ENCODE data around the gene AFF3.

The AFF3 gene

GRCh38 chr2:99728166-99728565, 414.2 kb downstream of the AFF3 start:
- H3K4me3 ChIP-seq (ENCODE audit: low read length), result no peak overlapping the region
- no peak for DNase-seq (ENCODE audit: low read depth, low spot score)

DNA sequence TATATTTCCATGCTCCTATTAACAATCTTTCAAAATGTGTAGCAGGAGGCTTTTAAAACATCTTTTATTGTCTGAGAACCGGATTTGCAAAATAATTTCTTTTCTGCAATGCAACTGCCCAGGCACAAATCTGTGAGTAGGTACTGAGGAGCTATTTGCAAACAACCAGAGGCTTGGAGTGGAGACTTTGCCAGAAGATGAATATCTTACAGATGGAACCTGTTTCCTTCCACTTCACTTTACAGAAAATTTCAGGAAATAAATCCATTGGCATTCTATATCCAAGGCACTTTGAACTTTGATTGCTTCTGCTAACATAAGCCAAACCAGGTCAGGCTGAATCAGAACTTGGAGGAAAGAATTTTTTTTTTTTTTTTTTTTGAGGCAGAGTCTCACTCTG, 415.2 kb downstream of the AFF3 start:
- no peak for DNase-seq (ENCODE audit: low read depth, low spot score)
- no peak overlapping the region for H3K4me3 ChIP-seq (ENCODE audit: low read length)

DNA sequence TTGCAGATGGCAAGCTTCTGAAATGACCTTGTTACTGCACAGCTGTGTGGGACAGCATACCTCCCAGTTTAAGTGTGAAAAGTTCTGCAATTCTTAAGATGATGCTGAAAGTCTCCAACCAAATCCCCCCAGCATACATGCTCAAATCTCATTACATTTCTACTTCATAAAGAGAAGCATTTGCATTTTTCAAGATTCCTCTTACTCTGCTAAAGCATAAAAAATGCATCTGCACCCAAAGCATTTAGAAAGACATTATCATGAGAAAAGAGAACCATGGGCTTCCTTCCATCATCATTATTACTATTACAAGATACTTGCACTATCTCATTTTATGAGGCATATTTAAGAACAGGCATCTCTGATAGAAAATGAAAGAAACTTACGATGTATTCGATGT, 415.7 kb downstream of the AFF3 start:
- DNase-seq (ENCODE audit: low read depth, low spot score), result no peak
- no peak overlapping the region for H3K4me3 ChIP-seq (ENCODE audit: low read length)

- no peak overlapping the region for H3K4me3 ChIP-seq (ENCODE audit: low read length)
- DNase-seq (ENCODE audit: low read depth, low spot score), result no peak
Measured at GRCh38 chr2:99725820-99726219, 416.6 kb downstream of the AFF3 start.

DNA sequence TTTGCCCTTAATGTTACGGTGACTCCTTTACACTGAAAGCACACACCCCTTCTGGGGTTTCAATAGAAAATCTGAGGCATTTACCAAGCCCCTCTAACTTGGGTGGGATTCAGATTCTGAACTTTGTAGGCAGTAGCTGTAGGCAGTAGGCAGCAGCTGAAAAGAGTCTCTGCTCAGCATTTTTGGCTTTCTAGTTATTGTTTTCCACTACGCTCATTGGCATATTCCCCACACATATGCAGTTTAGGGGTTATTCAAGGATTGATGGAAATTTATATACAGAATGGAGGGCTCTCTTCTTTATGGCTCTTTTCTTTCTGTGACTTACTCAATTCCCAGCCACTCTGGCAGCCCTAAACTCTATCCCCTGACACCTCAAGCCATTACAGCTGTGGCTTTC, 419.9 kb downstream of the AFF3 start:
- no peak overlapping the region for H3K4me3 ChIP-seq (ENCODE audit: low read length)
- DNase-seq (ENCODE audit: low read depth, low spot score), result no peak

- no peak overlapping the region for H3K4me3 ChIP-seq (ENCODE audit: low read length)
- DNase-seq (ENCODE audit: low read depth, low spot score), result no peak
Measured at GRCh38 chr2:99719102-99719501, 423.3 kb downstream of the AFF3 start.

- no peak for DNase-seq (ENCODE audit: low read depth, low spot score)
- no peak overlapping the region for H3K4me3 ChIP-seq (ENCODE audit: low read length)
Measured at GRCh38 chr2:99715956-99716355, 426.4 kb downstream of the AFF3 start.

GRCh38 chr2:99714349-99714748, 428.0 kb downstream of the AFF3 start:
- no peak overlapping the region for H3K4me3 ChIP-seq (ENCODE audit: low read length)
- DNase-seq (ENCODE audit: low read depth, low spot score), result no peak

DNA sequence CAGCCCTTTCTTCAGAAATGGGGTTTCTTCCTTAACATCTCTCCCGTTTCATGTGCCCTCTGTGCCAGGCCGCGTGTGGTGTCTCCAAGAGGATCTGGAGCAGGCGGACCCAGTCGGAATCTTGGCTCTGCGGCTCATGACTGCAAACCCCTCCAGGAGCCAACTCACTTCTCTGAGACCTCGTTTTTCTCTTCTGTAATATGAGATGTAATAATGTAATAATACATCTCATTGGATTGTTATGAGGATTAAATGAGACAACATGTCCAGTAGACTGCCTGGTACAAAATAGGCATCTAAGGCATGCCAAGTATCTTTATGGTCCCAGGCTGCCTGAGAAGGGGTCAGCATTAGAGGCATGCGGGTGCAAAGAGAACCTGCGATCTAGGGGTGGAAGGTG, 431.2 kb downstream of the AFF3 start:
- no peak for DNase-seq (ENCODE audit: low read depth, low spot score)
- no peak overlapping the region for H3K4me3 ChIP-seq (ENCODE audit: low read length)

- no peak for DNase-seq (ENCODE audit: low read depth, low spot score)
- no peak overlapping the region for H3K4me3 ChIP-seq (ENCODE audit: low read length)
Measured at GRCh38 chr2:99710721-99711120, 431.7 kb downstream of the AFF3 start.

DNA sequence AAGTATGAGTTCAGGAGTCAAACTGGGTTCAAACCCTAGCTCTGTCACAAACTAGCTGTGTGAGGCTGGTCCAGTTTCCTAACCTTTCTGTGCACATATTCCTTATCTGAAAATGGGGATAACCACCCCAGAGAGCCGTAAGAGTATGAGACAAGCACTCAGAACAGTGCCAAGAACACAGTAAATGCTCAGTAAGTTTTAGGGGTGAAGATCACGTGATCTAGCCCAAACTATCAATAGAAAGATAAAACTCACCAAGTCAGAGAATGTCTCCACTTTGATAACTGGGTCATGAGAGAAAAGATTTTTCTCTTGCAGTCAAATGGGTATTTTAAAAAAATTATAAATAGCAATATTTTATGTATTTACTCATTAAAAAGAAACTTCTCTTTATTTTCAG, 433.2 kb downstream of the AFF3 start:
- DNase-seq (ENCODE audit: low read depth, low spot score), result no peak
- no peak overlapping the region for H3K4me3 ChIP-seq (ENCODE audit: low read length)

- no peak overlapping the region for H3K4me3 ChIP-seq (ENCODE audit: low read length)
- no peak for DNase-seq (ENCODE audit: low read depth, low spot score)
Measured at GRCh38 chr2:99708231-99708630, 434.2 kb downstream of the AFF3 start.

GRCh38 chr2:99707592-99707991, 434.8 kb downstream of the AFF3 start:
- no peak for DNase-seq (ENCODE audit: low read depth, low spot score)
- H3K4me3 ChIP-seq (ENCODE audit: low read length), result no peak overlapping the region

GRCh38 chr2:99706735-99707134, 435.7 kb downstream of the AFF3 start:
- no peak for DNase-seq (ENCODE audit: low read depth, low spot score)
- no peak overlapping the region for H3K4me3 ChIP-seq (ENCODE audit: low read length)

- no peak overlapping the region for H3K4me3 ChIP-seq (ENCODE audit: low read length)
- DNase-seq (ENCODE audit: low read depth, low spot score), result peak; percentile 72
Measured at GRCh38 chr2:99701503-99701902, 440.9 kb downstream of the AFF3 start.

DNA sequence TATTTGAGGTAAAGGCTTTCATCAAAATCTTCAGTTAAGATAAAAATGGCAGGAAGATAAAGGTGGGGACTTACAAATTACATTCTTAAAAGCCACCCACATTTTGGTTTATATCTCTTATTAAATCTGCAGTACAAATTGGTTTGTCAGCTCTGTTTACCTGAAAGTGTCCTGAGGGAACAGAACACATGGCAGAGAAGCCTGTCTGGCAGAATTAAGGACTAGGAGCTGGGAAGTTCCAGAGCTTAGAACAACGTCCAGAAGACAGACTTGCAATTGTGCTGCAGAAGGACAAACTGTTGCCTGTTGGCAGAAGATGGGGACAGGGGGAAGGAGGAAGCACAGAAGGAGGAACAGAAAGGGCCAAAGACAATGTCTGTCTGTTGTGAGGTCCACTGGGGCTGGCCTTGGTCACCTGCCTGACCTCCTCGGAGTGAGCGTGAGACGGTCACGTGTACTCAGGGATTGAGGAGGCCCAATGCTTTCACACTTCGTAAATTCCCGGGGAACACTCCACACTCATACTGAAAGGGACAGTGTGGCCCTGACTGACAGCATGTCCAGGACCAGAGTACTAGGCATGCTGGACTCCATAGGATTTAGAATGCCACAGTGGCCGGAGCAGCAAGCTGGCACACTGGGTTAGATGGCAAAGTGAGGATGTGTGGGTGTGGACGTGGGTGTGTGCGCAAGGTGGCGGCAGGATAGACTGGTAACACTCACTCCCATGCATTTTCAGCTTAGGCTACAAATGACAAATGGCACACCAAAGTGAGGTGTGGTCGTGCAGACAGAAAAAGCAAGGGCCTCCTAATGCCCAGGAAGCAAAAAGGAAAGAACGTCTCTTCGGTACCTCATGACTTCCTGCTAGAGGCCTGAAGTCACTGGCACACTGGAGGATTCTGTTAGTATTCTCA, 441.6 kb downstream of the AFF3 start:
- no peak overlapping the region for H3K4me3 ChIP-seq (ENCODE audit: low read length)
- no peak for DNase-seq (ENCODE audit: low read depth, low spot score)

- no peak overlapping the region for H3K4me3 ChIP-seq (ENCODE audit: low read length)
- DNase-seq (ENCODE audit: low read depth, low spot score), result no peak
Measured at GRCh38 chr2:99698896-99699295, 443.5 kb downstream of the AFF3 start.

DNA sequence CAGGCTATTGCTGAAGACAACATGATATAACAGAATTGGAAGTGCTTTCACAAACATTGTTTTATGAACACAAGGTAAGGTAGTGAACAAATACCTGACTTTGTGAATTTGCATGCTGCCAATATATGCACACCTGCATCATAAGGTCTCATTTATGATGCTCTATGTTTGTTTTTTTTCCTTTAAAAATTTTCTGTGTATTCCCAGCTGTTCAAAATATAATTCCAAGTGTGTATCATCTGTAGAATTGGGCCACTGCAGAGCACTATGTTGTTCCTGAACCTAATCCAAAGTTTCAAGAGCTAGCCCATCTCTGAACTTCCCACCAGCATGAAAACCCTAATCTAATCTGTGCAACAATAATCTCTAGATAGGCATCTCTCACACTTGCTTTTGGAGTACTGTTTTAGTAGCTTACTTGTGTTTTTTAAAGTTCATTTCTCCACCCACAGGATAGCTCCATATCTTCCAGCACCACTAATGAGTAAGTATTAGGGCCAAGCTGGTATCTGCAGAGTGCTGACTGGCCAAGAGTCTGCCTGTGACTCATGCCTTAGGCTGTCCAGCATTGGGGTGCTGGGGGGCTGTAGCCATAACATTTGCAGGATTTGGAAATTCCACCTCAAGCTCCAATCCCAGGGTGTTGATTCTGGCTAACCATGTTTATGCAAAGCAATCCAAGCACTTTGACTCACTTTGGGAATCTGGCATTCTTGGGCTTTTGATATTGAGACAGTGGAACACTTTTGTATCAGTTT, 444.4 kb downstream of the AFF3 start:
- H3K4me3 ChIP-seq (ENCODE audit: low read length), result no peak overlapping the region
- DNase-seq (ENCODE audit: low read depth, low spot score), result no peak

GRCh38 chr2:99695944-99696253, 446.5 kb downstream of the AFF3 start:
- no peak for DNase-seq (ENCODE audit: low read depth, low spot score)
- H3K4me3 ChIP-seq (ENCODE audit: low read length), result no peak overlapping the region

- DNase-seq (ENCODE audit: low read depth, low spot score), result no peak
Measured at GRCh38 chr2:99695130-99695943, 447.1 kb downstream of the AFF3 start.

More at GRCh38 chr2:99695130-99695943, 447.1 kb downstream of the AFF3 start:
- H3K4me3 ChIP-seq (ENCODE audit: low read length), result no peak overlapping the region
